ENCODE data around the gene SRSF8. TPM values are rescaled to one million over a fixed set of nuclear protein-coding genes. Genes with fewer than 3 reads are reported as not detected.

SRSF8 gene
- total and polyA plus RNA-seq, 9 of the 15 experiments (the other 6 are each of a cell fraction or from before 2014, with no cell fraction given): 18.0 to 53.4 (median 27.9) TPM

GRCh38 chr11:95119361-95120060, 52.8 kb downstream of the SRSF8 start:
- ChIA-PET POLR2A (interaction anchor here (0.7 to 3.4 kb wide), 2 partner anchors 11 to 39 kb away, joined by 4 to 11 read pairs; no protein-coding TSS in a partner anchor), CTCF (ENCODE audit: low intra/inter-chr PET ratio) (no interaction called here)
- no peak for FAIRE-seq
- 45% methylated on average over 2 of the region's 2 CpGs for WGBS (ENCODE audit: insufficient coverage, low coverage, missing lambda C conversion rate)
- no peak overlapping the region for H3K4me2 ChIP-seq (ENCODE audit: insufficient read depth, low read length)
- H3K27me3 ChIP-seq (ENCODE audit: control insufficient read depth in 2 of 2, insufficient read depth in 2 of 2, low read length in 2 of 2): no peaks in the 10 kb centered on the region
- H3K4me3 ChIP-seq: no peak overlapping the region
- H4K20me1 ChIP-seq (replicated peaks; ENCODE audit: control insufficient read depth, insufficient read depth, low read length): no peaks in the 10 kb centered on the region
- no peak for ATAC-seq
- no peaks in the 10 kb centered on the region for H3K36me3 ChIP-seq (ENCODE audit: control insufficient read depth, insufficient read depth, low read length)
- no peak for DNase-seq (ENCODE audit: extremely low read depth in 1 of 4, low spot score in 3 of 4)
- intact Hi-C loops (cut with micrococcal nuclease) (no loop called here), in situ Hi-C loops (cut with MboI) (no loop called here)
- TF ChIP-seq FUS (optimal IDR thresholded peaks at IDR 0.05; ENCODE audit: low read depth, low read length): no peak
- TF ChIP-seq AFF4 (CRISPR knock-in tag; IDR thresholded peaks at IDR 0.05): no peak
- no peak for TF ChIP-seq ZNF717 (CRISPR knock-in tag; IDR thresholded peaks at IDR 0.05)
- TF ChIP-seq DEAF1 (CRISPR knock-in tag; IDR thresholded peaks at IDR 0.05): no peak
- no peak for TF ChIP-seq BRF1 (IDR thresholded peaks at IDR 0.05; ENCODE audit: borderline replicate concordance, extremely low read depth, insufficient read length)
- TF ChIP-seq MED1 (CRISPR knock-in tag; IDR thresholded peaks at IDR 0.05; ENCODE audit: borderline replicate concordance): no peak
- H3K27ac ChIP-seq (ENCODE audit: extremely low read depth, low read depth, low read length): no peak overlapping the region
- no TSS peak for BruUV-seq (replicated peaks)
- peaks cover 3% of the 10 kb centered on the region; the same call in 2 of the 3 replicates for H3K79me2 ChIP-seq (ENCODE audit: control insufficient read depth, insufficient read depth, low read length)
- H3K9me1 ChIP-seq (ENCODE audit: control insufficient read depth, insufficient read depth, low read length): no peaks in the 10 kb centered on the region
- no peaks in the 10 kb centered on the region; the same call in none of the 2 replicates for H3K9me3 ChIP-seq (replicated peaks; ENCODE audit: control insufficient read depth, insufficient read depth, low read depth, low read length)
- H3K9ac ChIP-seq (ENCODE audit: insufficient read depth in 1 of 2, low read depth in 2 of 2, low read length in 2 of 2): no peak overlapping the region
- H2AFZ ChIP-seq (ENCODE audit: low read depth, low read length): no peak overlapping the region
- peaks cover 6 to 7% of the 10 kb centered on the region in 2 experiments; a peak in 1 of 5 replicates for H3K4me1 ChIP-seq (replicated peaks in 1 of 2; ENCODE audit: control insufficient read depth in 2 of 2, insufficient read depth in 2 of 2, low read length in 2 of 2)

Other genes starting within 250 kb of the SRSF8 start
- gene CWC15, start 93.4 kb upstream of the SRSF8 start, total RNA-seq (2014; rRNA removed): 47.3 and 61.6 TPM in 2 replicates
- 89.2 and 101 TPM in 2 replicates for gene CWC15, start 93.4 kb upstream of the SRSF8 start, total RNA-seq (2014; rRNA removed; fragmentation: Illumina TruSeq; extraction: Trizol)
- 93.9 and 95.8 TPM in 2 replicates for gene CWC15, start 93.4 kb upstream of the SRSF8 start, total RNA-seq (2015; rRNA removed; fragmentation: Illumina TruSeq; extraction: Trizol)
- gene CWC15, start 93.4 kb upstream of the SRSF8 start, total RNA-seq (2021): 61.6 and 76.0 TPM in 2 replicates
- 64.6 and 74.8 TPM in 2 replicates for gene CWC15, start 93.4 kb upstream of the SRSF8 start, polyA plus RNA-seq (2011; rRNA removed)
- gene CWC15, start 93.4 kb upstream of the SRSF8 start, polyA plus RNA-seq (2014; fragmentation: Illumina TruSeq; extraction: Trizol): 80.4 and 96.8 TPM in 2 replicates
- 100 to 1,000 TPM; 128 to 168 TPM for gene CWC15, start 93.4 kb upstream of the SRSF8 start, polyA plus RNA-seq (2014; fragmentation: Nextera tagmentation; extraction: Ambion mirVana)
- 63.2 and 65.9 TPM in 2 replicates for gene CWC15, start 93.4 kb upstream of the SRSF8 start, polyA plus RNA-seq (2014; rRNA removed)
- gene KDM4D, start 93.2 kb upstream of the SRSF8 start, total RNA-seq (2014; rRNA removed): 0.50 and 0.65 TPM in 2 replicates
- 0.40 and 0.73 TPM in 2 replicates for gene KDM4D, start 93.2 kb upstream of the SRSF8 start, total RNA-seq (2014; rRNA removed; fragmentation: Illumina TruSeq; extraction: Trizol)
- gene KDM4D, start 93.2 kb upstream of the SRSF8 start, total RNA-seq (2015; rRNA removed; fragmentation: Illumina TruSeq; extraction: Trizol): 0.49 and 0.54 TPM in 2 replicates
- 0.74 and 1.1 TPM in 2 replicates for gene KDM4D, start 93.2 kb upstream of the SRSF8 start, total RNA-seq (2021)
- gene KDM4D, start 93.2 kb upstream of the SRSF8 start, polyA plus RNA-seq (2011; rRNA removed): 0.59 and 0.81 TPM in 2 replicates
- gene KDM4D, start 93.2 kb upstream of the SRSF8 start, polyA plus RNA-seq (2014; fragmentation: Illumina TruSeq; extraction: Trizol): 0.70 and 0.94 TPM in 2 replicates
- under 1 TPM; 0.34 to 0.39 TPM for gene KDM4D, start 93.2 kb upstream of the SRSF8 start, polyA plus RNA-seq (2014; fragmentation: Nextera tagmentation; extraction: Ambion mirVana)
- 0.48 and 0.59 TPM in 2 replicates for gene KDM4D, start 93.2 kb upstream of the SRSF8 start, polyA plus RNA-seq (2014; rRNA removed)
- not detected in 2 replicates for gene KDM4E, start 41.7 kb upstream of the SRSF8 start, total RNA-seq (2014; rRNA removed)
- gene KDM4E, start 41.7 kb upstream of the SRSF8 start, total RNA-seq (2014; rRNA removed; fragmentation: Illumina TruSeq; extraction: Trizol): not detected in 2 replicates
- not detected in 2 replicates for gene KDM4E, start 41.7 kb upstream of the SRSF8 start, total RNA-seq (2015; rRNA removed; fragmentation: Illumina TruSeq; extraction: Trizol)
- not detected in 2 replicates for gene KDM4E, start 41.7 kb upstream of the SRSF8 start, total RNA-seq (2021)
- gene KDM4E, start 41.7 kb upstream of the SRSF8 start, polyA plus RNA-seq (2011; rRNA removed): not detected in 2 replicates
- gene KDM4E, start 41.7 kb upstream of the SRSF8 start, polyA plus RNA-seq (2014; fragmentation: Illumina TruSeq; extraction: Trizol): not detected in 2 replicates
- gene KDM4E, start 41.7 kb upstream of the SRSF8 start, polyA plus RNA-seq (2014; fragmentation: Nextera tagmentation; extraction: Ambion mirVana): under 1 TPM in 1 of 2 experiments, not detected in 1; 0.04 TPM
- gene KDM4E, start 41.7 kb upstream of the SRSF8 start, polyA plus RNA-seq (2014; rRNA removed): not detected in 2 replicates
- not detected in 2 replicates for gene KDM4F, start 17.5 kb upstream of the SRSF8 start, total RNA-seq (2014; rRNA removed)
- not detected in 2 replicates for gene KDM4F, start 17.5 kb upstream of the SRSF8 start, total RNA-seq (2014; rRNA removed; fragmentation: Illumina TruSeq; extraction: Trizol)
- gene KDM4F, start 17.5 kb upstream of the SRSF8 start, total RNA-seq (2015; rRNA removed; fragmentation: Illumina TruSeq; extraction: Trizol): not detected in 2 replicates
- not detected in 2 replicates for gene KDM4F, start 17.5 kb upstream of the SRSF8 start, total RNA-seq (2021)
- gene KDM4F, start 17.5 kb upstream of the SRSF8 start, polyA plus RNA-seq (2011; rRNA removed): not detected in 2 replicates
- gene KDM4F, start 17.5 kb upstream of the SRSF8 start, polyA plus RNA-seq (2014; fragmentation: Illumina TruSeq; extraction: Trizol): not detected in 2 replicates
- gene KDM4F, start 17.5 kb upstream of the SRSF8 start, polyA plus RNA-seq (2014; fragmentation: Nextera tagmentation; extraction: Ambion mirVana): not detected
- not detected in 2 replicates for gene KDM4F, start 17.5 kb upstream of the SRSF8 start, polyA plus RNA-seq (2014; rRNA removed)
- gene ENDOD1, start 22.9 kb downstream of the SRSF8 start, total RNA-seq (2014; rRNA removed): 9.8 and 10.3 TPM in 2 replicates
- 11.8 and 12.2 TPM in 2 replicates for gene ENDOD1, start 22.9 kb downstream of the SRSF8 start, total RNA-seq (2014; rRNA removed; fragmentation: Illumina TruSeq; extraction: Trizol)
- 8.3 and 8.4 TPM in 2 replicates for gene ENDOD1, start 22.9 kb downstream of the SRSF8 start, total RNA-seq (2015; rRNA removed; fragmentation: Illumina TruSeq; extraction: Trizol)
- gene ENDOD1, start 22.9 kb downstream of the SRSF8 start, total RNA-seq (2021): 9.7 and 10.5 TPM in 2 replicates
- gene ENDOD1, start 22.9 kb downstream of the SRSF8 start, polyA plus RNA-seq (2011; rRNA removed): 9.4 and 10.3 TPM in 2 replicates
- 8.1 and 9.3 TPM in 2 replicates for gene ENDOD1, start 22.9 kb downstream of the SRSF8 start, polyA plus RNA-seq (2014; fragmentation: Illumina TruSeq; extraction: Trizol)
- gene ENDOD1, start 22.9 kb downstream of the SRSF8 start, polyA plus RNA-seq (2014; fragmentation: Nextera tagmentation; extraction: Ambion mirVana): 1 to 10 TPM; 4.2 to 4.4 TPM
- gene ENDOD1, start 22.9 kb downstream of the SRSF8 start, polyA plus RNA-seq (2014; rRNA removed): 5.1 and 5.2 TPM in 2 replicates
- 1.1 and 1.5 TPM in 2 replicates for gene SESN3, start 164.3 kb downstream of the SRSF8 start, total RNA-seq (2014; rRNA removed)
- gene SESN3, start 164.3 kb downstream of the SRSF8 start, total RNA-seq (2014; rRNA removed; fragmentation: Illumina TruSeq; extraction: Trizol): 2.0 and 2.1 TPM in 2 replicates
- 1.9 and 2.4 TPM in 2 replicates for gene SESN3, start 164.3 kb downstream of the SRSF8 start, total RNA-seq (2015; rRNA removed; fragmentation: Illumina TruSeq; extraction: Trizol)
- gene SESN3, start 164.3 kb downstream of the SRSF8 start, total RNA-seq (2021): 2.5 and 2.6 TPM in 2 replicates
- gene SESN3, start 164.3 kb downstream of the SRSF8 start, polyA plus RNA-seq (2011; rRNA removed): 0.95 and 1.6 TPM in 2 replicates
- 1.1 and 1.5 TPM in 2 replicates for gene SESN3, start 164.3 kb downstream of the SRSF8 start, polyA plus RNA-seq (2014; fragmentation: Illumina TruSeq; extraction: Trizol)
- under 1 TPM; 0.44 to 0.48 TPM for gene SESN3, start 164.3 kb downstream of the SRSF8 start, polyA plus RNA-seq (2014; fragmentation: Nextera tagmentation; extraction: Ambion mirVana)
- 0.78 and 0.81 TPM in 2 replicates for gene SESN3, start 164.3 kb downstream of the SRSF8 start, polyA plus RNA-seq (2014; rRNA removed)